ENCODE data around the gene BUD23.
A peak's percentile ranks its signal among the peaks of the same experiment; 100 is the strongest.
"Not testable (repeated sequence)": the region's sequence is repeated elsewhere in the genome, so short reads cannot be mapped to it uniquely, and the experiment has no call there.

BUD23 gene

GRCh38 chr7:73701357-73701995, 18.1 kb downstream of the BUD23 start:
- no peak for DNase-seq

- DNase-seq: no peak
Observed at GRCh38 chr7:73702226-73702625, 18.8 kb downstream of the BUD23 start.

- DNase-seq: no peak
Observed at GRCh38 chr7:73702665-73703064, 19.3 kb downstream of the BUD23 start.

- DNase-seq: no peak
Observed at GRCh38 chr7:73703225-73703624, 19.8 kb downstream of the BUD23 start.

- no peak for DNase-seq
Observed at GRCh38 chr7:73703757-73704639, 20.6 kb downstream of the BUD23 start.

- no peak for DNase-seq
Observed at GRCh38 chr7:73704640-73705550, 21.5 kb downstream of the BUD23 start.

GRCh38 chr7:73705551-73705920, 22.1 kb downstream of the BUD23 start:
- DNase-seq: no peak

GRCh38 chr7:73706126-73707044, 23.0 kb downstream of the BUD23 start:
- peak; percentile 60 for DNase-seq

- DNase-seq: no peak
Observed at GRCh38 chr7:73707045-73707631, 23.7 kb downstream of the BUD23 start.

- DNase-seq: no peak
Observed at GRCh38 chr7:73708961-73709549, 25.7 kb downstream of the BUD23 start.

GRCh38 chr7:73712773-73713172, 29.4 kb downstream of the BUD23 start:
- DNase-seq: no peak

- DNase-seq: not testable (repeated sequence)
Observed at GRCh38 chr7:73713319-73713718, 29.9 kb downstream of the BUD23 start.

GRCh38 chr7:73715648-73716317, 32.4 kb downstream of the BUD23 start:
- DNase-seq: peak; percentile 83

GRCh38 chr7:73716318-73716890, 33.0 kb downstream of the BUD23 start:
- no peak for DNase-seq

- DNase-seq: no peak
Observed at GRCh38 chr7:73717025-73717807, 33.8 kb downstream of the BUD23 start.

GRCh38 chr7:73717991-73718405, 34.6 kb downstream of the BUD23 start:
- peak; percentile 84 for DNase-seq

GRCh38 chr7:73718438-73718881, 35.1 kb downstream of the BUD23 start:
- DNase-seq: no peak

- peak; percentile 73 for DNase-seq
Observed at GRCh38 chr7:73718905-73719805, 35.8 kb downstream of the BUD23 start, which contains the start of gene STX1A. Gene STX1A, minus strand, starts transcription at chr7:73719669. Its CDS starts 38 bp downstream, at chr7:73719631.

All from activated CD4-positive, alpha-beta T cell treated with anti-CD3 and anti-CD28 coated beads, Interleukin-2, amount 50 U/mL, for 16 hours (primary cell).